VCaP (cell line): ENCODE measurements around the gene GAA.
"Not testable (repeated sequence)": the region's sequence is repeated elsewhere in the genome, so short reads cannot be mapped to it uniquely, and the experiment has no call there.

Experiments
- H3K27ac ChIP-seq: fragments of 450-650 bp; 2 replicates; pipeline ENCODE4 v1.5.1; 2017
- CTCF ChIP-seq: fragments of 450-650 bp; conservative IDR thresholded peaks from 2 replicates; pipeline ENCODE4 v1.5.1; 2017; ENCODE audit warnings: mild to moderate bottlenecking, moderate library complexity

GAA gene

GRCh38 chr17:80154166-80154565 is 52.8 kb downstream of the GAA start:
- H3K27ac ChIP-seq = no peak overlapping the region
- TF ChIP-seq CTCF = no peak

GRCh38 chr17:80155600-80155999 is 54.2 kb downstream of the GAA start:
- H3K27ac ChIP-seq = not testable (repeated sequence)

- TF ChIP-seq CTCF = no peak
- H3K27ac ChIP-seq = no peak overlapping the region
Observed at GRCh38 chr17:80158846-80159245, 57.5 kb downstream of the GAA start.

- no peak for TF ChIP-seq CTCF
- H3K27ac ChIP-seq = no peak overlapping the region
Observed at GRCh38 chr17:80160536-80160935, 59.2 kb downstream of the GAA start.

- no peak overlapping the region for H3K27ac ChIP-seq
- no peak for TF ChIP-seq CTCF
Observed at GRCh38 chr17:80163336-80163735, 62.0 kb downstream of the GAA start.

- H3K27ac ChIP-seq = no peak overlapping the region
- no peak for TF ChIP-seq CTCF
Observed at GRCh38 chr17:80164185-80164584, 62.8 kb downstream of the GAA start.

GRCh38 chr17:80166446-80166845 is 65.1 kb downstream of the GAA start:
- 0 out of 2 replicates have a peak overlapping the region, but pooled peaks have one; percentile 18 for H3K27ac ChIP-seq
- no peak; the same call in 1 of the 2 replicates for TF ChIP-seq CTCF

- no peak overlapping the region for H3K27ac ChIP-seq
- TF ChIP-seq CTCF = no peak
Observed at GRCh38 chr17:80168371-80168770, 67.0 kb downstream of the GAA start.
